HCT116 (cell line): ENCODE measurements around the gene TTC23. TPM values are rescaled to one million over a fixed set of nuclear protein-coding genes. Genes with fewer than 3 reads are reported as not detected.

Source experiments
- ATAC-seq: fragments of 200-7000 bp; cut with Tn5 transposase; 2 replicates; pipeline ENCODE4 v1.9.1; 2020; ENCODE audit warnings: mild to moderate bottlenecking, moderate library complexity
- BruUV-seq: library from RNA; stranded (reverse); fragments of 400-500 nt; replicated peaks from 2 replicates; lab custom pipeline; 2021; lab: Mats Ljungman, UMichigan
- CTCF ChIA-PET: fragments of 300-600 bp; sonication (Branson Sonifier 250); formaldehyde crosslinking; loops from one replicate; lab custom pipeline; 2021; ENCODE audit warnings: antibody characterized with exemption; lab: Charles Lee
- POLR2A ChIA-PET: fragments of 300-600, 350-600 bp; sonication (Branson Sonifier 250); formaldehyde crosslinking; loops from one replicate; lab custom pipeline; 2021; ENCODE audit warnings: antibody characterized with exemption; lab: Charles Lee
- RAD21 ChIA-PET, 2 experiments: fragments of 300-600 bp; sonication (Branson Sonifier 250); formaldehyde crosslinking; loops; one replicate each; lab custom pipeline; 2023; ENCODE audit warnings: low total read pairs in 2 of 2; ENCODE audit not compliant: uncharacterized antibody in 2 of 2, unreplicated experiment in 2 of 2, low non-redundant PET in 1 of 2; lab: Charles Lee
- DNase-seq: peaks from one replicate; pipeline ENCODE4 v3.0.0-alpha.2; 2010; ENCODE audit warnings: low read depth, low spot score
- H2AFZ ChIP-seq: fragments of 200-600 bp; shearing (Covaris generic), sonication (generic); 2 replicates; pipeline ENCODE4 v1.6.1; 2017; ENCODE audit warnings: low read depth, mixed run types, mixed read lengths, antibody characterized with exemption, low read length; ENCODE audit not compliant: poor library complexity, severe bottlenecking
- H3K27ac ChIP-seq: 2 replicates; pipeline ENCODE4 v1.5.1; 2012; ENCODE audit warnings: low read depth, low read length
- H3K27me3 ChIP-seq: fragments of 200-600 bp; sonication (generic); 2 replicates; pipeline ENCODE4 v1.6.1; 2016; ENCODE audit warnings: mixed run types, low read length, mixed read lengths; ENCODE audit not compliant: insufficient read depth
- H3K36me3 ChIP-seq, 2 experiments: fragments of 200-500 bp in 1 of 2; fragments of 200-600 bp in 1 of 2; sonication (Bioruptor generic) in 1 of 2; sonication (generic) in 1 of 2; 2 replicates each; pipeline versions ENCODE4 v1.5.1 to v1.6.1; 2014 to 2016; ENCODE audit warnings: low read length in 2 of 2, inconsistent platforms in 1 of 2, mixed read lengths in 1 of 2, mixed run types in 1 of 2; ENCODE audit not compliant: insufficient read depth in 2 of 2, control insufficient read depth in 1 of 2
- H3K4me1 ChIP-seq, 2 experiments: fragments of 200-600 bp in 1 of 2; sonication (generic) in 1 of 2; 2 replicates each; pipeline versions ENCODE4 v1.5.1 to v1.6.1; 2012 to 2017; ENCODE audit warnings: low read length in 2 of 2, inconsistent platforms in 1 of 2, mild to moderate bottlenecking in 1 of 2, mixed read lengths in 1 of 2, mixed run types in 1 of 2, moderate library complexity in 1 of 2; ENCODE audit not compliant: insufficient read depth in 2 of 2, control insufficient read depth in 1 of 2
- H3K4me2 ChIP-seq: fragments of 200-600 bp; sonication (generic); 2 replicates; pipeline ENCODE4 v1.6.1; 2017; ENCODE audit warnings: mixed run types, low read length, mixed read lengths
- H3K4me3 ChIP-seq, 2 experiments: fragments of 200-600 bp in 1 of 2; sonication (generic) in 1 of 2; replicated peaks in 1 of 2; 2 replicates each; pipeline ENCODE4 v1.5.1; 2011 to 2016; ENCODE audit warnings: low read length in 2 of 2, control low read depth in 1 of 2, low read depth in 1 of 2, mild to moderate bottlenecking in 1 of 2, mixed read lengths in 1 of 2, mixed run types in 1 of 2
- H3K79me2 ChIP-seq: fragments of 200-600 bp; sonication (generic); 2 replicates; pipeline ENCODE4 v1.6.1; 2017; ENCODE audit warnings: mild to moderate bottlenecking, mixed run types, low read length, moderate library complexity, mixed read lengths; ENCODE audit not compliant: insufficient read depth
- H3K9ac ChIP-seq: fragments of 200-600 bp; sonication (generic); 2 replicates; pipeline ENCODE4 v1.6.1; 2016; ENCODE audit warnings: low read length, mixed read lengths
- H3K9me2 ChIP-seq: fragments of 200-600 bp; sonication (generic), shearing (Covaris generic); 2 replicates; pipeline ENCODE4 v1.6.1; 2017; ENCODE audit warnings: mixed run types, mild to moderate bottlenecking, moderate library complexity; ENCODE audit not compliant: insufficient read depth
- H3K9me3 ChIP-seq, 2 experiments: fragments of 200-500 bp in 1 of 2; fragments of 200-600 bp in 1 of 2; sonication (Bioruptor generic) in 1 of 2; sonication (generic) in 1 of 2; 2 replicates each; pipeline ENCODE4 v1.6.1; 2014 to 2017; ENCODE audit warnings: low read length in 2 of 2, mixed read lengths in 2 of 2, inconsistent platforms in 1 of 2, low read depth in 1 of 2, mild to moderate bottlenecking in 1 of 2, mixed run types in 1 of 2, moderate library complexity in 1 of 2; ENCODE audit not compliant: control insufficient read depth in 1 of 2, insufficient read depth in 1 of 2
- H4K20me1 ChIP-seq: fragments of 200-600 bp; sonication (generic), shearing (Covaris generic); 2 replicates; pipeline ENCODE4 v1.6.1; 2017; ENCODE audit warnings: mixed run types, mild to moderate bottlenecking, moderate library complexity; ENCODE audit not compliant: insufficient read depth
- CEBPB ChIP-seq: IDR thresholded peaks from 2 replicates; pipeline ENCODE4 v1.6.1; 2012; ENCODE audit warnings: low read depth
- EGR1 ChIP-seq: IDR thresholded peaks from 2 replicates; pipeline ENCODE4 v1.6.1; 2012; ENCODE audit warnings: low read depth
- ELF1 ChIP-seq: IDR thresholded peaks from 2 replicates; pipeline ENCODE4 v1.6.1; 2012; ENCODE audit warnings: low read depth, borderline replicate concordance
- EZH2 ChIP-seq: fragments of 200-600 bp; sonication (generic); IDR thresholded peaks from 2 replicates; pipeline ENCODE4 v1.6.1; 2017; ENCODE audit warnings: antibody characterized with exemption, mixed run types
- EZH2phosphoT487 ChIP-seq: fragments of 200-600 bp; IDR thresholded peaks from 2 replicates; pipeline ENCODE4 v1.6.1; 2018; ENCODE audit warnings: antibody characterized with exemption, borderline replicate concordance
- FOSL1 ChIP-seq: IDR thresholded peaks from 2 replicates; pipeline ENCODE4 v1.6.1; 2012; ENCODE audit warnings: low read depth
- JUND ChIP-seq: IDR thresholded peaks from 2 replicates; pipeline ENCODE4 v1.6.1; 2012
- POLR2A ChIP-seq: IDR thresholded peaks from 2 replicates; pipeline ENCODE4 v1.7.0; 2011; ENCODE audit warnings: borderline replicate concordance; ENCODE audit not compliant: insufficient read depth, insufficient read length; ENCODE audit errors: extremely low read depth
- SIN3A ChIP-seq: IDR thresholded peaks from 2 replicates; pipeline ENCODE4 v1.6.1; 2012; ENCODE audit warnings: low read depth
- SP1 ChIP-seq: IDR thresholded peaks from 2 replicates; pipeline ENCODE4 v1.6.1; 2012; ENCODE audit warnings: low read depth
- SRF ChIP-seq: IDR thresholded peaks from 2 replicates; pipeline ENCODE4 v1.6.1; 2012; ENCODE audit warnings: low read depth
- TCF7L2 ChIP-seq: IDR thresholded peaks from 2 replicates; pipeline ENCODE4 v1.7.0; 2011; ENCODE audit warnings: borderline replicate concordance, inconsistent platforms; ENCODE audit not compliant: insufficient read depth, insufficient read length; ENCODE audit errors: extremely low read depth
- YY1 ChIP-seq: IDR thresholded peaks from 2 replicates; pipeline ENCODE4 v1.6.1; 2011; ENCODE audit warnings: low read length, low read depth, moderate library complexity, mild to moderate bottlenecking; ENCODE audit not compliant: insufficient replicate concordance; ENCODE audit errors: extremely low read depth
- ZFX ChIP-seq: fragments of 450-650 bp; IDR thresholded peaks from 2 replicates; pipeline ENCODE4 v1.6.1; 2017
- ZNF274 ChIP-seq: fragments of 200-500 bp; sonication (Bioruptor generic); IDR thresholded peaks from 2 replicates; pipeline ENCODE4 v1.6.1; 2014; ENCODE audit warnings: mild to moderate bottlenecking, low read depth, low read length, inconsistent platforms
- intact Hi-C: fragments of 100-400 bp; cut with micrococcal nuclease; formaldehyde crosslinking; loops from 2 replicates; pipeline ENCODE4 v1.10.0; 2022
- total RNA-seq: library from RNA; stranded (reverse); gene quantifications from one replicate; pipeline ENCODE4 v1.2.1, GENCODE V29; 2021; ENCODE audit not compliant: unreplicated experiment
- TF ChIP-seq, protein P1 (sequence below): IDR thresholded peaks from 2 replicates; pipeline ENCODE4 v1.6.1; 2012
- TF ChIP-seq, protein P2 (sequence below): IDR thresholded peaks from 2 replicates; pipeline ENCODE4 v1.6.1; 2011; ENCODE audit warnings: mild to moderate bottlenecking, low read length, moderate library complexity; ENCODE audit not compliant: insufficient replicate concordance; ENCODE audit errors: extremely low read depth
- TF ChIP-seq, protein P3 (sequence below), 3 experiments: fragments of 200-600 bp in 1 of 3; sonication (generic) in 1 of 3; IDR thresholded peaks in 2 of 3; conservative IDR thresholded peaks in 1 of 3; 2 replicates each; pipeline ENCODE4 v1.5.1; 2012 to 2017; ENCODE audit warnings: low read depth in 2 of 3, low read length in 2 of 3, antibody characterized with exemption in 1 of 3, borderline replicate concordance in 1 of 3, control low read depth in 1 of 3, mild to moderate bottlenecking in 1 of 3, mixed read lengths in 1 of 3, mixed run types in 1 of 3, moderate library complexity in 1 of 3; ENCODE audit not compliant: insufficient read depth in 1 of 3
- TF ChIP-seq, protein P4 (sequence below): IDR thresholded peaks from 2 replicates; pipeline ENCODE4 v1.6.1; 2012; ENCODE audit warnings: low read depth
- TF ChIP-seq, protein P5 (sequence below): IDR thresholded peaks from 2 replicates; pipeline ENCODE4 v1.6.1; 2012

Gene TTC23
- total RNA-seq, 1 experiment from 2014 or later = 10.2 TPM

DNA sequence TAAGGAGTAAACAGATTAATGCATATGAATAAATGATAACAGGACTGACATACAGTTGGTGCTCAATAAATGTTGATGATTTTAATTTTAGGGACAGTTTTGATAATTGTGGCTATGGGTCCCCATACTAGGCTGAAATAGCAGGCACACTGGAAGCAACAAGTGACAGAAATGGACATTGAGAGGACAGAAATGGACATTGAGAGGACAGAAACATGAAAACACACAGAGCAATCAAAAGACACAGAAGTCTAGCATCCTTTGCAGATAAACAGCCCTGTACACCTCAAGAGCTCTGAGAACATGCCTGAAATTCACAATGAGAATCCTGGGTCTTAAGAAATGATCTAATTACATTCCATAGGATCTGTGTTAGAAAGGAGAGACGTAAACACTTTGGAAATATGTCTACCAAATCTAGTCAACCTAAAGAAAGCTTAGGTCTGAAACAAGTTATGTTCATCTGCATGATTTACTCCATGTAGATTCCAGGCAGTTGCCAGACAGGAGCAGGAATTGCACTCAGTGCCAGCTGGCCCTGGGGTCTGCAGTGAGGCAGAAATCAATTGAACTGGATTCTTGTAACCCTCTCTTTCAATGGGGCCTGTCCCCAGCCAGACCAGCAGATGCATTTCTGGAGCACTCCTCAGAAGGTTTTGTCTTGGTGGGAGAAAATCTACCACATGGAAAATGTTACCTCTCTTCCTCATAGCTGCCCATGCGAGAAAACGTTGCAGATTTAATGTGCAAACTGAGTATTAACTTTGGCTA, 84.2 kb downstream of the TTC23 start:
- no peaks in the 10 kb centered on the region for H3K27me3 ChIP-seq
- TF ChIP-seq EZH2 (no peak), SIN3A (no peak), TCF7L2 (no peak), CEBPB (no peak), ELF1 (no peak), FOSL1 (no peak), SP1 (no peak), SRF (no peak), EGR1 (no peak), ZFX (no peak), YY1 (no peak), ZNF274 (no peak), POLR2A (no peak), EZH2phosphoT487 (no peak), JUND (no peak)
- TF ChIP-seq, protein P1, sequence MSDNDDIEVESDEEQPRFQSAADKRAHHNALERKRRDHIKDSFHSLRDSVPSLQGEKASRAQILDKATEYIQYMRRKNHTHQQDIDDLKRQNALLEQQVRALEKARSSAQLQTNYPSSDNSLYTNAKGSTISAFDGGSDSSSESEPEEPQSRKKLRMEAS = no peak
- TF ChIP-seq, protein P2, sequence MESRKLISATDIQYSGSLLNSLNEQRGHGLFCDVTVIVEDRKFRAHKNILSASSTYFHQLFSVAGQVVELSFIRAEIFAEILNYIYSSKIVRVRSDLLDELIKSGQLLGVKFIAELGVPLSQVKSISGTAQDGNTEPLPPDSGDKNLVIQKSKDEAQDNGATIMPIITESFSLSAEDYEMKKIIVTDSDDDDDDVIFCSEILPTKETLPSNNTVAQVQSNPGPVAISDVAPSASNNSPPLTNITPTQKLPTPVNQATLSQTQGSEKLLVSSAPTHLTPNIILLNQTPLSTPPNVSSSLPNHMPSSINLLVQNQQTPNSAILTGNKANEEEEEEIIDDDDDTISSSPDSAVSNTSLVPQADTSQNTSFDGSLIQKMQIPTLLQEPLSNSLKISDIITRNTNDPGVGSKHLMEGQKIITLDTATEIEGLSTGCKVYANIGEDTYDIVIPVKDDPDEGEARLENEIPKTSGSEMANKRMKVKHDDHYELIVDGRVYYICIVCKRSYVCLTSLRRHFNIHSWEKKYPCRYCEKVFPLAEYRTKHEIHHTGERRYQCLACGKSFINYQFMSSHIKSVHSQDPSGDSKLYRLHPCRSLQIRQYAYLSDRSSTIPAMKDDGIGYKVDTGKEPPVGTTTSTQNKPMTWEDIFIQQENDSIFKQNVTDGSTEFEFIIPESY = no peak
- TF ChIP-seq, protein P3, sequence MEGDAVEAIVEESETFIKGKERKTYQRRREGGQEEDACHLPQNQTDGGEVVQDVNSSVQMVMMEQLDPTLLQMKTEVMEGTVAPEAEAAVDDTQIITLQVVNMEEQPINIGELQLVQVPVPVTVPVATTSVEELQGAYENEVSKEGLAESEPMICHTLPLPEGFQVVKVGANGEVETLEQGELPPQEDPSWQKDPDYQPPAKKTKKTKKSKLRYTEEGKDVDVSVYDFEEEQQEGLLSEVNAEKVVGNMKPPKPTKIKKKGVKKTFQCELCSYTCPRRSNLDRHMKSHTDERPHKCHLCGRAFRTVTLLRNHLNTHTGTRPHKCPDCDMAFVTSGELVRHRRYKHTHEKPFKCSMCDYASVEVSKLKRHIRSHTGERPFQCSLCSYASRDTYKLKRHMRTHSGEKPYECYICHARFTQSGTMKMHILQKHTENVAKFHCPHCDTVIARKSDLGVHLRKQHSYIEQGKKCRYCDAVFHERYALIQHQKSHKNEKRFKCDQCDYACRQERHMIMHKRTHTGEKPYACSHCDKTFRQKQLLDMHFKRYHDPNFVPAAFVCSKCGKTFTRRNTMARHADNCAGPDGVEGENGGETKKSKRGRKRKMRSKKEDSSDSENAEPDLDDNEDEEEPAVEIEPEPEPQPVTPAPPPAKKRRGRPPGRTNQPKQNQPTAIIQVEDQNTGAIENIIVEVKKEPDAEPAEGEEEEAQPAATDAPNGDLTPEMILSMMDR (IDR thresholded peaks at IDR 0.05 in 2 of 3, conservative IDR thresholded peaks at IDR 0.05 in 1 of 3; ENCODE audit: borderline replicate concordance in 1 of 3, insufficient read depth in 1 of 3, low read depth in 2 of 3, low read length in 2 of 3) = no peak
- TF ChIP-seq, protein P4, sequence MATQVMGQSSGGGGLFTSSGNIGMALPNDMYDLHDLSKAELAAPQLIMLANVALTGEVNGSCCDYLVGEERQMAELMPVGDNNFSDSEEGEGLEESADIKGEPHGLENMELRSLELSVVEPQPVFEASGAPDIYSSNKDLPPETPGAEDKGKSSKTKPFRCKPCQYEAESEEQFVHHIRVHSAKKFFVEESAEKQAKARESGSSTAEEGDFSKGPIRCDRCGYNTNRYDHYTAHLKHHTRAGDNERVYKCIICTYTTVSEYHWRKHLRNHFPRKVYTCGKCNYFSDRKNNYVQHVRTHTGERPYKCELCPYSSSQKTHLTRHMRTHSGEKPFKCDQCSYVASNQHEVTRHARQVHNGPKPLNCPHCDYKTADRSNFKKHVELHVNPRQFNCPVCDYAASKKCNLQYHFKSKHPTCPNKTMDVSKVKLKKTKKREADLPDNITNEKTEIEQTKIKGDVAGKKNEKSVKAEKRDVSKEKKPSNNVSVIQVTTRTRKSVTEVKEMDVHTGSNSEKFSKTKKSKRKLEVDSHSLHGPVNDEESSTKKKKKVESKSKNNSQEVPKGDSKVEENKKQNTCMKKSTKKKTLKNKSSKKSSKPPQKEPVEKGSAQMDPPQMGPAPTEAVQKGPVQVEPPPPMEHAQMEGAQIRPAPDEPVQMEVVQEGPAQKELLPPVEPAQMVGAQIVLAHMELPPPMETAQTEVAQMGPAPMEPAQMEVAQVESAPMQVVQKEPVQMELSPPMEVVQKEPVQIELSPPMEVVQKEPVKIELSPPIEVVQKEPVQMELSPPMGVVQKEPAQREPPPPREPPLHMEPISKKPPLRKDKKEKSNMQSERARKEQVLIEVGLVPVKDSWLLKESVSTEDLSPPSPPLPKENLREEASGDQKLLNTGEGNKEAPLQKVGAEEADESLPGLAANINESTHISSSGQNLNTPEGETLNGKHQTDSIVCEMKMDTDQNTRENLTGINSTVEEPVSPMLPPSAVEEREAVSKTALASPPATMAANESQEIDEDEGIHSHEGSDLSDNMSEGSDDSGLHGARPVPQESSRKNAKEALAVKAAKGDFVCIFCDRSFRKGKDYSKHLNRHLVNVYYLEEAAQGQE = no peak
- TF ChIP-seq, protein P5, sequence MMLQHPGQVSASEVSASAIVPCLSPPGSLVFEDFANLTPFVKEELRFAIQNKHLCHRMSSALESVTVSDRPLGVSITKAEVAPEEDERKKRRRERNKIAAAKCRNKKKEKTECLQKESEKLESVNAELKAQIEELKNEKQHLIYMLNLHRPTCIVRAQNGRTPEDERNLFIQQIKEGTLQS = no peak
- intact Hi-C loops = no loop called here
- H3K4me1 ChIP-seq = no peaks in the 10 kb centered on the region
- no TSS peak for BruUV-seq
- H3K36me3 ChIP-seq = no peaks in the 10 kb centered on the region; a peak in 1 of 4 replicates
- H3K4me3 ChIP-seq = no peak overlapping the region
- H4K20me1 ChIP-seq = no peaks in the 10 kb centered on the region
- no peaks in the 10 kb centered on the region for H3K79me2 ChIP-seq
- no peak overlapping the region for H3K4me2 ChIP-seq
- no peak overlapping the region for H3K27ac ChIP-seq
- RAD21 ChIA-PET = no interaction called here
- H3K9me3 ChIP-seq = no peaks in the 10 kb centered on the region
- no peak overlapping the region for H2AFZ ChIP-seq
- ATAC-seq = no peak
- POLR2A ChIA-PET = no interaction called here
- H3K9ac ChIP-seq = no peak overlapping the region
- CTCF ChIA-PET = no interaction called here
- no peak for DNase-seq
- no peaks in the 10 kb centered on the region for H3K9me2 ChIP-seq
